HEK293 (cell line): ENCODE results near the gene SHOX.

Source experiments
- CTCF ChIA-PET: fragments of 350-600 bp; formaldehyde crosslinking; extraction: SDS; loops from one replicate; lab custom pipeline; 2021; ENCODE audit warnings: antibody characterized with exemption; lab: Yijun Ruan, JAX
- POLR2A ChIA-PET: fragments of 300-600 bp; formaldehyde crosslinking; extraction: SDS; loops from one replicate; lab custom pipeline; 2020; ENCODE audit warnings: antibody characterized with exemption, inconsistent platforms; lab: Yijun Ruan, JAX
- H3K27ac ChIP-seq: fragments of 200-500 bp; sonication (Bioruptor generic); 2 replicates; pipeline ENCODE4 v1.5.1; 2014; ENCODE audit warnings: low read depth, low read length, control low read depth, inconsistent platforms; ENCODE audit errors: extremely low read depth
- H3K36me3 ChIP-seq, 2 experiments: fragments of 200-500 bp in 1 of 2; sonication (Bioruptor generic) in 1 of 2; 1 replicate in 1 of 2; 2 replicates in 1 of 2; pipeline ENCODE4 v1.5.1; 2014 to 2017; ENCODE audit warnings: inconsistent platforms in 2 of 2, low read length in 2 of 2; ENCODE audit not compliant: control insufficient read depth in 2 of 2, insufficient read depth in 1 of 2
- H3K4me1 ChIP-seq: fragments of 200-500 bp; sonication (Bioruptor generic); 2 replicates; pipeline ENCODE4 v1.5.1; 2014; ENCODE audit warnings: mild to moderate bottlenecking, low read length, inconsistent platforms; ENCODE audit not compliant: control insufficient read depth, insufficient read depth
- H3K4me3 ChIP-seq: 2 replicates; pipeline ENCODE4 v1.5.1; 2011; ENCODE audit warnings: low read depth, mild to moderate bottlenecking, control low read depth, low read length, moderate library complexity
- H3K9me3 ChIP-seq: fragments of 200-500 bp; sonication (Bioruptor generic); 2 replicates; pipeline ENCODE4 v1.5.1; 2014; ENCODE audit warnings: low read depth, low read length, inconsistent platforms; ENCODE audit not compliant: control insufficient read depth, insufficient read depth
- BCL11B ChIP-seq: fragments of 450-650 bp; formaldehyde crosslinking; IDR thresholded peaks from 2 replicates; pipeline ENCODE4 v1.5.1; 2016; ENCODE audit warnings: low read depth, missing biosample characterization, missing genetic modification characterization
- EGR2 ChIP-seq: fragments of 450-650 bp; formaldehyde crosslinking; IDR thresholded peaks from 2 replicates; pipeline ENCODE4 v1.5.1; 2016; ENCODE audit warnings: low read depth, missing biosample characterization, missing genetic modification characterization
- GFI1B ChIP-seq: fragments of 450-650 bp; formaldehyde crosslinking; IDR thresholded peaks from 2 replicates; pipeline ENCODE4 v1.5.1; 2016; ENCODE audit warnings: missing biosample characterization, missing genetic modification characterization
- IKZF3 ChIP-seq: fragments of 450-650 bp; IDR thresholded peaks from 2 replicates; pipeline ENCODE4 v1.5.0; 2018; ENCODE audit warnings: missing biosample characterization, mild to moderate bottlenecking, missing genetic modification characterization, moderate library complexity
- MZF1 ChIP-seq: fragments of 450-650 bp; formaldehyde crosslinking; IDR thresholded peaks from 2 replicates; pipeline ENCODE4 v1.5.1; 2017; ENCODE audit warnings: missing biosample characterization, missing genetic modification characterization, borderline replicate concordance
- ZBTB48 ChIP-seq: fragments of 450-650 bp; formaldehyde crosslinking; IDR thresholded peaks from 2 replicates; pipeline ENCODE4 v1.5.1; 2016; ENCODE audit warnings: missing biosample characterization, missing genetic modification characterization
- ZFHX2 ChIP-seq: fragments of 450-650 bp; formaldehyde crosslinking; conservative IDR thresholded peaks from 2 replicates; pipeline ENCODE4 v1.5.1; 2016; ENCODE audit warnings: missing biosample characterization, missing genetic modification characterization
- ZNF112 ChIP-seq: fragments of 450-650 bp; formaldehyde crosslinking; IDR thresholded peaks from 2 replicates; pipeline ENCODE4 v1.5.0; 2017; ENCODE audit warnings: missing biosample characterization, missing genetic modification characterization
- ZNF132 ChIP-seq: fragments of 450-650 bp; formaldehyde crosslinking; IDR thresholded peaks from 2 replicates; pipeline ENCODE4 v1.5.1; 2017; ENCODE audit warnings: missing biosample characterization, missing genetic modification characterization, borderline replicate concordance
- ZNF239 ChIP-seq: fragments of 450-650 bp; formaldehyde crosslinking; IDR thresholded peaks from 2 replicates; pipeline ENCODE4 v1.5.1; 2016; ENCODE audit warnings: missing biosample characterization, missing genetic modification characterization
- ZNF24 ChIP-seq: fragments of 450-650 bp; formaldehyde crosslinking; IDR thresholded peaks from 2 replicates; pipeline ENCODE4 v1.5.1; 2016; ENCODE audit warnings: missing biosample characterization, missing genetic modification characterization
- ZNF510 ChIP-seq: fragments of 450-650 bp; formaldehyde crosslinking; IDR thresholded peaks from 2 replicates; pipeline ENCODE4 v1.5.1; 2018; ENCODE audit warnings: mild to moderate bottlenecking, missing genetic modification characterization, missing biosample characterization; ENCODE audit not compliant: insufficient replicate concordance
- ZNF571 ChIP-seq: fragments of 450-650 bp; formaldehyde crosslinking; IDR thresholded peaks from 2 replicates; pipeline ENCODE4 v1.5.0; 2017; ENCODE audit warnings: missing biosample characterization, missing genetic modification characterization
- ZNF701 ChIP-seq: fragments of 450-650 bp; formaldehyde crosslinking; IDR thresholded peaks from 2 replicates; pipeline ENCODE4 v1.5.1; 2016; ENCODE audit warnings: missing biosample characterization, missing genetic modification characterization
- ZNF747 ChIP-seq: fragments of 450-650 bp; formaldehyde crosslinking; IDR thresholded peaks from 2 replicates; pipeline ENCODE4 v1.5.1; 2016; ENCODE audit warnings: missing biosample characterization, missing genetic modification characterization
- ZNF785 ChIP-seq: fragments of 450-650 bp; formaldehyde crosslinking; IDR thresholded peaks from 2 replicates; pipeline ENCODE4 v1.5.1; 2016; ENCODE audit warnings: missing biosample characterization, missing genetic modification characterization
- ZNF843 ChIP-seq: fragments of 450-650 bp; formaldehyde crosslinking; IDR thresholded peaks from 2 replicates; pipeline ENCODE4 v1.5.1; 2016; ENCODE audit warnings: missing biosample characterization, missing genetic modification characterization
- TF ChIP-seq, protein P1 (sequence below): fragments of 450-650 bp; formaldehyde crosslinking; IDR thresholded peaks from 2 replicates; pipeline ENCODE4 v1.5.1; 2016; ENCODE audit warnings: missing biosample characterization, missing genetic modification characterization
- TF ChIP-seq, protein P2 (sequence below): fragments of 450-650 bp; IDR thresholded peaks from 2 replicates; pipeline ENCODE4 v1.5.1; 2018; ENCODE audit warnings: missing biosample characterization, missing genetic modification characterization
- TF ChIP-seq, protein P3 (sequence below): fragments of 450-650 bp; formaldehyde crosslinking; IDR thresholded peaks from 2 replicates; pipeline ENCODE4 v1.5.1; 2016; ENCODE audit warnings: missing biosample characterization, missing genetic modification characterization
- TF ChIP-seq, protein P4 (sequence below): fragments of 450-650 bp; formaldehyde crosslinking; IDR thresholded peaks from 2 replicates; pipeline ENCODE4 v1.5.1; 2016; ENCODE audit warnings: missing biosample characterization, missing genetic modification characterization
- TF ChIP-seq, protein P5 (sequence below): fragments of 450-650 bp; formaldehyde crosslinking; IDR thresholded peaks from 2 replicates; pipeline ENCODE4 v1.5.1; 2017; ENCODE audit warnings: missing biosample characterization, missing genetic modification characterization
- TF ChIP-seq, protein P6 (sequence below): fragments of 450-650 bp; formaldehyde crosslinking; IDR thresholded peaks from 2 replicates; pipeline ENCODE4 v1.5.1; 2017; ENCODE audit warnings: missing biosample characterization, missing genetic modification characterization

The SHOX gene

DNA sequence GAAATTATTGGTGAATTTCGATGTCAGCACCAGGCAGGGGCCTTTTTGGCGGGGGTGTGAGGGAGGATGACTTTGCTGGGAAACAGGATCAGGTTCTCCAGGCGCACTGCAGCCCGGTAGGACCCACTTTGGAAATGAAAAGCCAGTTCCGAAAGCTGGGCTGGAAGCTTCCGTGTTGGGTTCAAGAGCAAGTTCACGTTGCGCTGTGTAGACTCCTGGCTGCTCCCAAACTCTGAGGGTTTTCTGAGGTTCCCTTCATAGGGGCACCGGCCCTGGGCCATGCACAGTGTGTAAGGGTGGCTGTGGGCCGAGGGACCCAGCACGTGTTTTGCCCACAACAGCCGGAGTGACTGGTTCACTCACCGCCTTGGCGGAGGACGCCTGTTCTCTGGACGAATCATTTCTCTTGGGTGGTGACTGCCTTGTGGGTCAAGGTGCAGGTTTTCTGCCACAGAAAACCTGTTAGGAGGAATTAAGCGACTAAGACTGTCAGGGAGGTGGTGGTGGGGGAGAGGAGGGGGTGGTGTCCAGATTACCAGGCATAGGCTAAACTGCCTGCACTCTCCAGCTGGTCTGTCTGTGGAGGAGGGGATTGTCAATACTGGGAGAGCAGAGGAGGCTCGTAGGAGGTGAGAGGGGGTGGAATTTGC, 8.0 kb downstream of the SHOX start:
- ChIA-PET CTCF (no interaction called here), POLR2A (no interaction called here)
- TF ChIP-seq ZNF510 (tag by site-specific recombination) (no peak), ZNF132 (no peak), ZNF24 (tag by site-specific recombination) (no peak), MZF1 (tag by site-specific recombination) (no peak), EGR2 (tag by site-specific recombination) (peak; percentile 39; the same call in 1 of the 2 replicates), ZNF785 (no peak), ZFHX2 (tag by site-specific recombination) (peak; percentile 27; the same call in 1 of the 2 replicates)
- TF ChIP-seq, protein P1, sequence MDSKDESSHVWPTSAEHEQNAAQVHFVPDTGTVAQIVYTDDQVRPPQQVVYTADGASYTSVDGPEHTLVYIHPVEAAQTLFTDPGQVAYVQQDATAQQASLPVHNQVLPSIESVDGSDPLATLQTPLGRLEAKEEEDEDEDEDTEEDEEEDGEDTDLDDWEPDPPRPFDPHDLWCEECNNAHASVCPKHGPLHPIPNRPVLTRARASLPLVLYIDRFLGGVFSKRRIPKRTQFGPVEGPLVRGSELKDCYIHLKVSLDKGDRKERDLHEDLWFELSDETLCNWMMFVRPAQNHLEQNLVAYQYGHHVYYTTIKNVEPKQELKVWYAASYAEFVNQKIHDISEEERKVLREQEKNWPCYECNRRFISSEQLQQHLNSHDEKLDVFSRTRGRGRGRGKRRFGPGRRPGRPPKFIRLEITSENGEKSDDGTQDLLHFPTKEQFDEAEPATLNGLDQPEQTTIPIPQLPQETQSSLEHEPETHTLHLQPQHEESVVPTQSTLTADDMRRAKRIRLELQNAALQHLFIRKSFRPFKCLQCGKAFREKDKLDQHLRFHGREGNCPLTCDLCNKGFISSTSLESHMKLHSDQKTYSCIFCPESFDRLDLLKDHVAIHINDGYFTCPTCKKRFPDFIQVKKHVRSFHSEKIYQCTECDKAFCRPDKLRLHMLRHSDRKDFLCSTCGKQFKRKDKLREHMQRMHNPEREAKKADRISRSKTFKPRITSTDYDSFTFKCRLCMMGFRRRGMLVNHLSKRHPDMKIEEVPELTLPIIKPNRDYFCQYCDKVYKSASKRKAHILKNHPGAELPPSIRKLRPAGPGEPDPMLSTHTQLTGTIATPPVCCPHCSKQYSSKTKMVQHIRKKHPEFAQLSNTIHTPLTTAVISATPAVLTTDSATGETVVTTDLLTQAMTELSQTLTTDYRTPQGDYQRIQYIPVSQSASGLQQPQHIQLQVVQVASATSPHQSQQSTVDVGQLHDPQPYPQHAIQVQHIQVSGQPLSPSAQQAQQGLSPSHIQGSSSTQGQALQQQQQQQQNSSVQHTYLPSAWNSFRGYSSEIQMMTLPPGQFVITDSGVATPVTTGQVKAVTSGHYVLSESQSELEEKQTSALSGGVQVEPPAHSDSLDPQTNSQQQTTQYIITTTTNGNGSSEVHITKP (tag by site-specific recombination) = no peak
- TF ChIP-seq, protein P2, sequence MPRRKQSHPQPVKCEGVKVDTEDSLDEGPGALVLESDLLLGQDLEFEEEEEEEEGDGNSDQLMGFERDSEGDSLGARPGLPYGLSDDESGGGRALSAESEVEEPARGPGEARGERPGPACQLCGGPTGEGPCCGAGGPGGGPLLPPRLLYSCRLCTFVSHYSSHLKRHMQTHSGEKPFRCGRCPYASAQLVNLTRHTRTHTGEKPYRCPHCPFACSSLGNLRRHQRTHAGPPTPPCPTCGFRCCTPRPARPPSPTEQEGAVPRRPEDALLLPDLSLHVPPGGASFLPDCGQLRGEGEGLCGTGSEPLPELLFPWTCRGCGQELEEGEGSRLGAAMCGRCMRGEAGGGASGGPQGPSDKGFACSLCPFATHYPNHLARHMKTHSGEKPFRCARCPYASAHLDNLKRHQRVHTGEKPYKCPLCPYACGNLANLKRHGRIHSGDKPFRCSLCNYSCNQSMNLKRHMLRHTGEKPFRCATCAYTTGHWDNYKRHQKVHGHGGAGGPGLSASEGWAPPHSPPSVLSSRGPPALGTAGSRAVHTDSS (tag by site-specific recombination) = no peak
- no peak overlapping the region for H3K27ac ChIP-seq
- no peaks in the 10 kb centered on the region for H3K4me1 ChIP-seq
- no peaks in the 10 kb centered on the region for H3K36me3 ChIP-seq
- no peak overlapping the region for H3K4me3 ChIP-seq
- no peaks in the 10 kb centered on the region for H3K9me3 ChIP-seq

DNA sequence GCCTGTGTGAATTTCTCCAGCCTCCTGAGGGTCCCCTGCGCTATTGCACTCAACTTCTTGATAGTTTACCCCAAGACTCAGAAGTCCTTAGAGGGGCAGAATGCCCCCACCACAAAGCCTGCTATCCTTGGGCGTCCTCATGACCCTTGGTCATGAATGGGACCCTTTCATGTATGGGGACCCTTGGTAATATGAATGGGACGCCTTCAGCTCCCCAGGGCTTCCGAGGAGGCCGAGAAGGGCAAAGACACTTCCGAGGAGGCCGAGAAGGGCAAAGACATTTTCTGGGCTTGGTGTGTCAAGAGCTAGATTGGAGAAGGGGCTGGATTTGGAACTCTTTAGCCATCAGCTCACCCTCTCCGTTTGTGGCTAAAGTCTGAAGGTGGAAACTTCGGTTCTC, 8.6 kb downstream of the SHOX start:
- ChIA-PET CTCF (no interaction called here), POLR2A (no interaction called here)
- Histone ChIP-seq H3K4me1 (no peaks in the 10 kb centered on the region), H3K27ac (no peak overlapping the region), H3K9me3 (no peaks in the 10 kb centered on the region), H3K36me3 (no peaks in the 10 kb centered on the region), H3K4me3 (no peak overlapping the region)
- TF ChIP-seq ZNF239 = no peak
- TF ChIP-seq ZNF843 (tag by site-specific recombination) = no peak
- no peak for TF ChIP-seq IKZF3 (tag by site-specific recombination)
- TF ChIP-seq ZNF571 (tag by site-specific recombination) = no peak
- TF ChIP-seq, protein P3, sequence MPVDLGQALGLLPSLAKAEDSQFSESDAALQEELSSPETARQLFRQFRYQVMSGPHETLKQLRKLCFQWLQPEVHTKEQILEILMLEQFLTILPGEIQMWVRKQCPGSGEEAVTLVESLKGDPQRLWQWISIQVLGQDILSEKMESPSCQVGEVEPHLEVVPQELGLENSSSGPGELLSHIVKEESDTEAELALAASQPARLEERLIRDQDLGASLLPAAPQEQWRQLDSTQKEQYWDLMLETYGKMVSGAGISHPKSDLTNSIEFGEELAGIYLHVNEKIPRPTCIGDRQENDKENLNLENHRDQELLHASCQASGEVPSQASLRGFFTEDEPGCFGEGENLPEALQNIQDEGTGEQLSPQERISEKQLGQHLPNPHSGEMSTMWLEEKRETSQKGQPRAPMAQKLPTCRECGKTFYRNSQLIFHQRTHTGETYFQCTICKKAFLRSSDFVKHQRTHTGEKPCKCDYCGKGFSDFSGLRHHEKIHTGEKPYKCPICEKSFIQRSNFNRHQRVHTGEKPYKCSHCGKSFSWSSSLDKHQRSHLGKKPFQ (tag by site-specific recombination) = no peak
- TF ChIP-seq, protein P4, sequence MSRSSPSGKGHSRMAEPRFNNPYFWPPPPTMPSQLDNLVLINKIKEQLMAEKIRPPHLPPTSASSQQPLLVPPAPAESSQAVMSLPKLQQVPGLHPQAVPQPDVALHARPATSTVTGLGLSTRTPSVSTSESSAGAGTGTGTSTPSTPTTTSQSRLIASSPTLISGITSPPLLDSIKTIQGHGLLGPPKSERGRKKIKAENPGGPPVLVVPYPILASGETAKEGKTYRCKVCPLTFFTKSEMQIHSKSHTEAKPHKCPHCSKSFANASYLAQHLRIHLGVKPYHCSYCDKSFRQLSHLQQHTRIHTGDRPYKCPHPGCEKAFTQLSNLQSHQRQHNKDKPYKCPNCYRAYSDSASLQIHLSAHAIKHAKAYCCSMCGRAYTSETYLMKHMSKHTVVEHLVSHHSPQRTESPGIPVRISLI (tag by site-specific recombination) = no peak
- TF ChIP-seq BCL11B (tag by site-specific recombination) = no peak
- no peak for TF ChIP-seq ZNF747
- no peak for TF ChIP-seq GFI1B (tag by site-specific recombination)
- TF ChIP-seq, protein P5, sequence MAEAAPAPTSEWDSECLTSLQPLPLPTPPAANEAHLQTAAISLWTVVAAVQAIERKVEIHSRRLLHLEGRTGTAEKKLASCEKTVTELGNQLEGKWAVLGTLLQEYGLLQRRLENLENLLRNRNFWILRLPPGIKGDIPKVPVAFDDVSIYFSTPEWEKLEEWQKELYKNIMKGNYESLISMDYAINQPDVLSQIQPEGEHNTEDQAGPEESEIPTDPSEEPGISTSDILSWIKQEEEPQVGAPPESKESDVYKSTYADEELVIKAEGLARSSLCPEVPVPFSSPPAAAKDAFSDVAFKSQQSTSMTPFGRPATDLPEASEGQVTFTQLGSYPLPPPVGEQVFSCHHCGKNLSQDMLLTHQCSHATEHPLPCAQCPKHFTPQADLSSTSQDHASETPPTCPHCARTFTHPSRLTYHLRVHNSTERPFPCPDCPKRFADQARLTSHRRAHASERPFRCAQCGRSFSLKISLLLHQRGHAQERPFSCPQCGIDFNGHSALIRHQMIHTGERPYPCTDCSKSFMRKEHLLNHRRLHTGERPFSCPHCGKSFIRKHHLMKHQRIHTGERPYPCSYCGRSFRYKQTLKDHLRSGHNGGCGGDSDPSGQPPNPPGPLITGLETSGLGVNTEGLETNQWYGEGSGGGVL (tag by site-specific recombination) = no peak
- TF ChIP-seq, protein P6, sequence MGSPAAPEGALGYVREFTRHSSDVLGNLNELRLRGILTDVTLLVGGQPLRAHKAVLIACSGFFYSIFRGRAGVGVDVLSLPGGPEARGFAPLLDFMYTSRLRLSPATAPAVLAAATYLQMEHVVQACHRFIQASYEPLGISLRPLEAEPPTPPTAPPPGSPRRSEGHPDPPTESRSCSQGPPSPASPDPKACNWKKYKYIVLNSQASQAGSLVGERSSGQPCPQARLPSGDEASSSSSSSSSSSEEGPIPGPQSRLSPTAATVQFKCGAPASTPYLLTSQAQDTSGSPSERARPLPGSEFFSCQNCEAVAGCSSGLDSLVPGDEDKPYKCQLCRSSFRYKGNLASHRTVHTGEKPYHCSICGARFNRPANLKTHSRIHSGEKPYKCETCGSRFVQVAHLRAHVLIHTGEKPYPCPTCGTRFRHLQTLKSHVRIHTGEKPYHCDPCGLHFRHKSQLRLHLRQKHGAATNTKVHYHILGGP (tag by site-specific recombination) = no peak
- TF ChIP-seq ZNF701 (tag by site-specific recombination) = no peak
- TF ChIP-seq ZNF112 (tag by site-specific recombination) = no peak
- no peak for TF ChIP-seq ZBTB48 (tag by site-specific recombination)
